HFF-Myc (cell line): ENCODE measurements around the gene H2AZ1.

Experiments
- DNase-seq: peaks from one replicate; pipeline ENCODE4 v3.0.0-alpha.2; 2011; ENCODE audit warnings: low read depth; ENCODE audit errors: extremely low read depth
- H3K4me3 ChIP-seq: replicated peaks from 2 replicates; pipeline ENCODE4 v1.5.1; 2011; ENCODE audit warnings: low read depth, mild to moderate bottlenecking, control low read depth, low read length
- TF ChIP-seq, protein P1 (sequence below): IDR thresholded peaks from 2 replicates; pipeline ENCODE4 v1.5.1; 2012; ENCODE audit warnings: mild to moderate bottlenecking, low read depth, low read length, control low read depth; ENCODE audit errors: missing control alignments

Gene H2AZ1

DNA sequence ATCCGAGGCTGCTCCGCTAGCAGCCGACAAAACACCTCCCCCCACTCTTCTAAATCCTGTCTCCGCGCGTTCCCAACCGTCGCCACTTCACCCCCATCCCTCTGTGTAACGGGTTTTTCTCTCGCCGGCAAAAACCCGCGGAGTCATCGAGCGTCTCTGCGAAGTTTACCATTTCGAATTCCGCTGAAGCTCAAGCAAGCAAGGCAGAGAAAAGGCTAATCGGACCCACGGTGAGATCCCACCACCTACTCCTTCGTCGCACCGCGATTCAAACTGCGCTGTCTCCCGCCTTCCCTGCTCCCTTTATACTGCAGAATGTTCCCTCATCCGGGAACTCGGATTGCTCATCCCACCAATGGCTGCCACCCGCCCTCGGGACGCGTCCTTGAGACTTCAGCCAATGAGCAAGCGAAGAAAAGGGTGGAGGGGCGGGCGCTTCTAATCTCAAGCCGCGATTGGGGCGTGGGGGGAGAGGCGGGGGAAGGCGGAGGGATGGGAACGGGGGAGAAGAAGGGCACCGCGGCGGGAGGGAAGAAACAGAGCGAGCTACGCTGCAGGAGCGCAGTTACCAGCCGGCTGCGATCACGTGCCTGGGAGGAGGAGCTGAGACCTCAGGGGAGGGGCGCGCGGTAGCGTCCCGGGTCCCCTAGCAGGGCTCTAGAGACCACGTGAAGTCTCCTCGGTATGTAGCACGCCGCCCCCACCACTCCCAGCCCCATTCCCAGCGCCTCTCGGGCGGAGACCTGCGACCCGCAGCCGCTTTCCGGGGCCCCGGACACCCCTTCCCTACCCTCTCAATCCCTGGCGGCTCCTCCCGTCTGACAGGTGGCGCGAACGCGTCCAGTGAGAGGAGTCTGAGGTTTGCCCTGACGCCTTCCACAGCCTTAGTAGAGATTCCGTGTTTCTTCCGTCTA lies at the start of gene H2AZ1:
Gene H2AZ1 (minus strand): TSS at position 277 of the 914 bp plus-strand sequence. CDS start 105 bp downstream, at position 172.
- DNase-seq = peak; percentile 94
- TF ChIP-seq, protein P1, sequence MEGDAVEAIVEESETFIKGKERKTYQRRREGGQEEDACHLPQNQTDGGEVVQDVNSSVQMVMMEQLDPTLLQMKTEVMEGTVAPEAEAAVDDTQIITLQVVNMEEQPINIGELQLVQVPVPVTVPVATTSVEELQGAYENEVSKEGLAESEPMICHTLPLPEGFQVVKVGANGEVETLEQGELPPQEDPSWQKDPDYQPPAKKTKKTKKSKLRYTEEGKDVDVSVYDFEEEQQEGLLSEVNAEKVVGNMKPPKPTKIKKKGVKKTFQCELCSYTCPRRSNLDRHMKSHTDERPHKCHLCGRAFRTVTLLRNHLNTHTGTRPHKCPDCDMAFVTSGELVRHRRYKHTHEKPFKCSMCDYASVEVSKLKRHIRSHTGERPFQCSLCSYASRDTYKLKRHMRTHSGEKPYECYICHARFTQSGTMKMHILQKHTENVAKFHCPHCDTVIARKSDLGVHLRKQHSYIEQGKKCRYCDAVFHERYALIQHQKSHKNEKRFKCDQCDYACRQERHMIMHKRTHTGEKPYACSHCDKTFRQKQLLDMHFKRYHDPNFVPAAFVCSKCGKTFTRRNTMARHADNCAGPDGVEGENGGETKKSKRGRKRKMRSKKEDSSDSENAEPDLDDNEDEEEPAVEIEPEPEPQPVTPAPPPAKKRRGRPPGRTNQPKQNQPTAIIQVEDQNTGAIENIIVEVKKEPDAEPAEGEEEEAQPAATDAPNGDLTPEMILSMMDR = no peak
- H3K4me3 ChIP-seq = peak within 1 kb of the TSS; percentile 95

DNA sequence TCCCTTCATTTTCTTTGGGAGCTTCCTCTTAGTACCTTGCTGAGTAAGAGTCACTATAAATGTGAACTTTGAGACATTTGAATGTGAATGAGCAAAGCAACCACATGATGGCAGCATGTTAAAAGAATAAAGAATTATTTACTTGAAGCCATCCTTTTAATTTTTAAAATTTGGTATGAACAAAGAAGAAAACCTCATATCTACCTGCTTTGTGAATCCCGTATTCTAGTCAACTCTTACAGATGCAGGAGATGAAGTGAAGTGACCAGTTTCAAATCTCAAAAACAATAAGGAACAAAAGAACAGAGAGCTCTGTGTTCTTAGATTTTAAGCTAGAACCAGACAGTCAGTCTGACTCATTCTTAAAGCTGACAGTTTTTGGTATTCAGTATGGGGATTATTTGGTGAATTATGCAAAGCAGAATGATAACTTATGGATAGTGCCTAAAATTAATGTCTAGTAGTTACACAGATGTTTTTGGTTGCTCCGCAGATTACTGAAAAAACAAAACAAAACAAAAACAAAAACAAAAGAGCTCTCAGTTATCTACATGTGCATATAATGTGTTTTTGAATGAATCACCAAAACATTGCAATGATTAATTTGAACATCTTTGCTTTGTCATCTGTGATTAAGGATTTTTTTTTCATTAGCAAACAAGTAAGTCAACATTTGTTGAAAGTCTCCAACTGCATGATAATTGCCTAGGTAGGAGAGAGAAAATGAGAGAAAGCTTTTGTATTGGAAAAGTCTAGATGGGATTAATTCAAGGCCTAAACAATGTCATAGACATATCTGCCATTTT lies 48.2 kb upstream of the H2AZ1 start:
- TF ChIP-seq, protein P1 = peak; percentile 17
- no peak for DNase-seq

DNA sequence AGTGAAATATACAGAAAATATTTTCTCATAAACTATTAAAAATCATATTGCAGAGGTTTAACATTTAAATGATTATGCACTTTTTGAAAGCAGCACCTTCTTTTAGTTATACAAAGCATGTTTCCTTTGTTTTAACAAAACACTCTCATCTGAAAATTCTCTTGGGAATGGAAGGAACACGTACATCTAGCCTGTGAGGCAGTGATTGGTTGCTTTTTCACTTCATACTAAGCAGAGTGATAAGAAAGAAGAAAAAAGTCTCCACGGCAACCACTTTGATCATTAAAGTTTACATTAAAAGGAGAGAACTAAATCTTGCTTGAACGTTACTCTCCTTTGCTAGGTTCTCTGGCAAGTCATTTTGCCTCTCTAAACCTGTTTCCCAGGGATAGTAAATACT lies 41.7 kb upstream of the H2AZ1 start:
- no peak overlapping the region for H3K4me3 ChIP-seq
- DNase-seq = no peak
- TF ChIP-seq, protein P1 = no peak

More for the DNA sequence above, 48.2 kb upstream of the H2AZ1 start:
- no peak overlapping the region for H3K4me3 ChIP-seq

DNA sequence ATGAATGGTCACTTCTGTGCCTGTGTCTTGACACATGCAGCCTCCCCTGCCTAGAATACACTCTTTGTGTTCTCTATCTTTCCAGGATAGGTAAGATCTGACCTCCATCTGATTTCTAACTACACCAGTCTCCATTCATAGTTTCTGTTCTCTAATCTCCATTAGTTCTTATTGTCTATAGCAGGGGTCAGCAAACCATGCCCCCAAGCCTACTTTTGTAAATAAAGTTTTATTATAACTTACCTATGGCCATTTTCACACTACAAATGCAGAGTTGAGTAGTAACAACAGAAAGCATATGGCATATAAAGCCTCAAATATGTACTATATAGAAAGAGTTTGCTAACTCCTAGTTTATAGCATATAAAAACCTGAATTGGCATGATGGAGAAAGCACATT lies 37.6 kb upstream of the H2AZ1 start:
- H3K4me3 ChIP-seq = no peak overlapping the region
- no peak for DNase-seq
- TF ChIP-seq, protein P1 = no peak

DNA sequence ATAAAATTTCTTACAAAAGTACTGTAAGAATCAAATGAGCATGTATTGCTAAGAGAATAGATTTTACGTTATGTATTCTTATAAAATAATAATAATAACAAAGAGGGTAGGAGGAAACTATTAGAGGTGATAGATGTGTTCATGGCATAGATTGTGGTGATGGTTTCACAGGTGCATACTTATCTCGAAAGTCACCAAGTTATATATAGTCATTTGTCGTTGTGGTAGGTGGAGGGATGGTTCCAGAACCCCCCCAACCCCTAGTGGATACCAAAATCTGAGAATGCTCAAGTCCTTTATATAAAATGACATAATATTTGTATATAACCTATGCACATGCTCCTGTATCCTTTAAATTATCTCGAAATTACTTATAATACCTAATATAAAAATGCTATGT lies 36.7 kb upstream of the H2AZ1 start:
- TF ChIP-seq, protein P1 = no peak
- no peak overlapping the region for H3K4me3 ChIP-seq
- DNase-seq = no peak

DNA sequence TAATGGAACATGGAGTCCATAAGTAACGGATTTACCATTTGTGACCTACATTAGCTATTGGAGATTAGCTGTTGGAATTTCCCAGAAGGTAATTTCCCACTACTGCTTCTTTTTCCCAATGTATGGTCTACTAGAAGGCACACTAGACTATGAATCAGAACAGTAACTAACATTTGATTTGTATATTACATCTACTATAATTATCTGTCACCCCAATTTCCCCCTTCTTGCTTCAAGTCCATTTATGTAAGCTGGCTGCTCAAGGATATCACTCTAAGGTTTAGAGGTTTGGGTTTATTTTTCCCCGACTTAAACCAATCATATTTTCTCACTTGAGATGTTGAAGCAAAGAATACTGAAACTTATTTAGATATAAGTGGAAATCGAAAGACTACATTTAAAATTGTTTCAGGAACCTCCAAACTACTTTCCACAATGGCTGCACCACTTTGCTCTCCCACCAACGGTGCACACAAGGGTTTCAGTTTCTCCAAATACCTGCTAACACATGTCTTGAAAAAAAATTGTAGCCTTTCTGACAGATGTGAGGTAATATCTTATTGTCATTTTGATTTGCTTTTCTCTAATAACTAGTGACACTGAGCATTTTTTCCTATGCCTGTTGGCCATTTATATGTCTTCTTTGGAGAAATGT lies 33.3 kb upstream of the H2AZ1 start:
- H3K4me3 ChIP-seq = no peak overlapping the region
- TF ChIP-seq, protein P1 = no peak
- DNase-seq = no peak
